IPS DF 4.7 (cell line): Measurements from ENCODE around the gene TANK.

Experiments
- DNase-seq: peaks from one replicate; pipeline ENCODE4 v3.0.0-alpha.2; 2013; ENCODE audit warnings: low spot score; ENCODE audit errors: extremely low read depth

TANK gene

GRCh38 chr2:161133366-161133765 is 26.9 kb upstream of the TANK start:
- no peak for DNase-seq

GRCh38 chr2:161134547-161135518 is 25.4 kb upstream of the TANK start:
- no peak for DNase-seq

DNA sequence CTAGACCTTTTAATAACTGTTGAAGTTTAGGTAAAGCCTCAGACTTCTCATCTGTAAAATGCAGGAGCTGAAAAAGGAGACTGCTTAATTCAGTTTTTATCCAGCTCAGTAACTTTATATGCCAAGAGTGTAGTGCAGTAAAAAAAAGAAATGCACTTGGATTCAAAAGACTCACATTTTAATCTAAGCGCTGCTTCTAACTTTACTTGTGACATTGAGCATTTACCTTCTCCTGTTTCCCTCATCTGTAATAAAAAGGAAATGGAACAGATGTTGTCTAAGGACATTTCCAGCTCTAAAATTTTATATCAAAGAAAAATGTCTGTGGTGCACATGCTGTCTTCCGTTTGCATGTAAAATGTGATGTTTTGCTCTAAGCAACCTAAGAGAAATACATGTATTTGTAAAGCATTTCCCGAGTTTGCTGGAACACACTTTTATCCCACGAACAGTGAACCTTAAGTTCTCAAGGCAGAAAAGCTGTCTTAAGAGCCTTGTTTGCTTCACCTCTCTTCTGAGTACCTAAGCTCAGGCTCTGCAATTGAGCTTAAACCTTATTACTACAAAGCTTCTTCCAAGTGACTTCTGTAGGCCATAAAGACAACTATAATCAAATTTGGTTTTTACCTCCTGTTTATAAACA is 24.2 kb upstream of the TANK start:
- DNase-seq = no peak

- no peak for DNase-seq
Measured at GRCh38 chr2:161136696-161137324, 23.4 kb upstream of the TANK start.

DNA sequence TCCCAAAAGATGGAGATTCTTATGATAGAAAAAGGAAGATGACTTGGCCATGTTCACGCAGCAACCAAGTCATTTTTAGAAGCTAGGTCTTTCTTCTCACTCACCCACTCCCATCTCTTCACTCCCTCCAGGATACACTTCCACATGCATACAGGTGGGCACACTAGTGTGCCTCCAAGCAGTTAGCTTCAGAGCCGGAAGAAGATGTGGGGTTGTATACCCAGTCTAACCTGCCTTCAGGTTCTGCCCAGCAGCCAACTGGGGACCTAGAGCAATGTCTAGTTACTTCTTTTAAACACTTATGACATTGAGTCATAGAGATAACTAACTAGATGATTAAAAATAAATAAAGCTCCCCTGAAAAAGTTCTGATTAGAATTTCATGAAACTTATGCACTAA is 21.8 kb upstream of the TANK start:
- no peak for DNase-seq

DNA sequence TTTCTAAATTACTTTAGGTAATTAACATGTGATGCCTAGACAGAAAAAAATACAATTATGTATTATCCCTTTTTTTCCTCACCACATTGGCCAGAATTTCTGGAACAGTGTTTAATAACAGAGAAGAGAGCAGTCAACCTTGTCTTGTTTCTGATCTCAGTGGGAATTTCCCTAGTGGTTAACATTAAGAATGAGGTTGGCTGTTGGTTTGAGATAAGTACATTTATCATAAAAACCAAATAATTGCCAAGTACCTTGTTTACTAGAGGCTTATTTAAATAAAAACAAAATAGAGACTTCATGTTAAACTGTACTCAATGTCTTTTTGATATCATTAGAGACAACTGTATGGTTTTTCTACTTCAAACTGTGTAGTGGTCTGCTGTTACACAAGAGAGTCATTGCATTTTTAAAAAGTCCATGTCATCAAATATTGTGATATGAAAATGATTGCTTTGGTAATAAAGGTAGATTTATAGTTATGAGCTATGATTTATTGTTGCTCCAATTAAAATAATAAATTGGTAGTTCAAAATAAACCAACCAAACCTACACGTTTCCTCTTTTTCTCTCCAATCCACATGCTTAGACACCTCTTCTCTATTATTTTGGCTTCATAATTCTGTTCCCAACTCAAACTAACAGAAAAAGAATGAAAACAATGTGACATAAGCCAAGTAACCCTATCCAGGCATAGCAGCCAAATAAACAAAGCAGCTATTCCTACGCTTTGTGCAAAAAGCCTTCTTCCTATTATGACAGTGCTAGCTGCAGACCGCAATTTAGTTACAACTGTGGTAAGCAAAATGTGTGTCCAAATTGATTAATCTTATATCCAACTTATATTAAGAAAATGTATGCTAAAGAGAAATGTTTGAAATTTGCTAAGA is 20.9 kb upstream of the TANK start:
- no peak for DNase-seq

DNA sequence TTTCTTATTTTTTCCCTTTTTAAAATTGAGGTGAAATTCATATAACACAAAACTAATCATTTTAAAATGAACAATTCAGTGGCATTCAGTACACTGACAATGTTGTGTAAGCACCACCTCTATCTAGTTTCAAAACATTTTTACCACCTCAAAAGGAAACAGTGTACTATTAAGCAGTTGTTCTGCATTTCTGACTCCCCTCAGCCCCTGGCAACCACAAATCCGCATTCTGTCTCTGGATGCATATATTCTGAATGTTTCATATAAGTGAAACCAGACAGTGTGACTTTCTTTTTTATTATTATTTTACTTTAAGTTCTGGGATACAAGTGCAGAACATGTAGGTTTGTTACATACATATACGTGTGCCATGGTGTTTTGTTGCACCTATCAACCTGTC is 19.2 kb upstream of the TANK start:
- DNase-seq = no peak

GRCh38 chr2:161146209-161146775 is 13.9 kb upstream of the TANK start:
- no peak for DNase-seq

DNA sequence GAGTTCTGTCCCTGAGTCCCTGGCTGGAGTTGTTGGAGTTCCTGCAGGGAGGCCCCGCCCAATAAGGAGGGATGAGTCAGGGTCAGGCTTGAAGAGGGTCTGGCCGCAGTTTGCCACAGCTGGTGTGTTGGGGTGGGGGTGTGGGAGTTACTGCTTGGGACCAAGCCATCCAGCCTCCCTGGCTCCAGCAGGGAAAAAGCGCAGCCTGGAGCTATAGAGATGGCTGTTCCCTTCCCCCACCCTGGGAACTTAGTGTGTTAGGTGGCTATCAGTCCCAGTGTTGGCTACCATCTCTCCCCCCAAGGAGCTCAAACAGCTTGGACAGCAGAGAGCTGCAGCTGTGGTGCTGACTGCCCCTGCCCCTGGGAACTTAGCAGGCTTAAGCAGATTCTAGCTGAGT is 13.2 kb upstream of the TANK start:
- DNase-seq = no peak

DNA sequence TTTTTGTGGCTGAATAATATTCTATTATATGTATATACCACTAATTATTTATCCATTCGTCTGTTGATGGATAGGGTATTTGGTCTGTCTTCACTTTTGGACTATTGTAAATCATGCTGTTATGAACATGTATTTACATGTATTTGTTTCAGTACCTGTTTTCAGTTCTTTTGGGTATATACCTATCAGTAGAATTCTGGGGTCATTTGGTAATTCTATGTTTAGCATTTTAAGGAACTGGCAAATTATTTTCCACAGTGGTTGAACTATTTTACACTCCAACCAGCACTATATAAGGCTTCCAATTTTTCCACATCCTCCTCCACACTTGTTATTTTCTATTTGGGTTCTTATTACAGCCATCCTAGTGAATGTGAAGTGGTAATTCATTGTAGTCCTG is 12.4 kb upstream of the TANK start:
- no peak for DNase-seq

DNA sequence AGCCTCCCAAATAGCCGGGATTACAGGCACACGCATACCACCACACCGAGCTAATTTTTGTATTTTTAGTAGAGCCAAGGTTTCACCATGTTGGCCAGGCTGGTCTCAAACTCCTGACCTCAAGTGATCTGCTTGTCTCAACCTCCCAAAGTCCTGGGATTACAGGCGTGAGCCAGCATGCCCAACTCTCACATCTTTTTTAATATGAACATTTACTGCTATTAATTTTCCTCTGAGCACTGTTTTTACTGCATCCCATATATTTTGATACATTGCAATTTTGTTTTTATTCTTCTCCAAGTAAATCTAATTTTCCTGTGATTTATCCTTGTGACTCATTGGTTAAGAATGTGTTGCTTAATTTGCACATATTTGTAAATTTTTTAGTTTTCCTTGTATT is 9.5 kb upstream of the TANK start:
- DNase-seq = no peak

DNA sequence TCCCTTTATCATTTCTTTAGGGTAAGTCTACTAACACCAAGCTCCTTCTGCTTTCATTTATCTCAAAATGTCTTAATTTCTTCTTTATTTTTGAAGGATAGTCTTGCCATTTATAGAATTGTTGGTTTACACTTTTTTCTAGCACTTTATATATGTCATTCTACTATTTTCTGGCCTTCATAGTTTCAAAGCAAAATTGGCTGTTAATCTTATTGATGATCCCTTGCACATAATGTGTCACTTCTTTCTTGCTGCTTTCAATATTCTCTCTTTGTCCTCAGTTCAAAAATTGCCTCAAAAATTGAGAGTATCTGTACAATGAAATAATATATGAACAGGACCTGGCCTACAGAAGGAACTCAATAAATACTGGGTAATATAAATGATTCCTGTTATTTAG is 7.9 kb upstream of the TANK start:
- no peak for DNase-seq

DNA sequence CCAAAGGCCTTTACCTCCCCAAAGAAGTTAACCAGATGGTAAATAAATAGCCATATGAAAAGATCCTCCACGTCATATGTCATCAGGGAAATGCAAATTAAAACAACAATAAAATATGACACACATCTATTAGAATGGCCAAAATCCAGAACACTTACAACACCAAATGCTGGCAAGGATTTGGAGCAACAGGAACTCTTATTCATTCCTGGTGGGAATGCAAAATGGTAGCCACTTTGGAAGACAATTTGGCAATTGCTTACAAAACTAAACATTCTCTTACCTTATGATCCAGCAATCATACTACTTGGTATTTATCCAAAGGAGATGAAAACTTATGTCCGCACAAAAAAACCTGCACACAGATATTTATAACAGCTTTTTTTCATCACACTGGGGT is 1.3 kb upstream of the TANK start:
- DNase-seq = no peak

GRCh38 chr2:161159456-161160225 is 587 bp upstream of the TANK start:
- no peak for DNase-seq

- no peak for DNase-seq
Measured at GRCh38 chr2:161161074-161161706, 962 bp downstream of the TANK start.

GRCh38 chr2:161163440-161163839 is 3.2 kb downstream of the TANK start:
- DNase-seq = no peak

DNA sequence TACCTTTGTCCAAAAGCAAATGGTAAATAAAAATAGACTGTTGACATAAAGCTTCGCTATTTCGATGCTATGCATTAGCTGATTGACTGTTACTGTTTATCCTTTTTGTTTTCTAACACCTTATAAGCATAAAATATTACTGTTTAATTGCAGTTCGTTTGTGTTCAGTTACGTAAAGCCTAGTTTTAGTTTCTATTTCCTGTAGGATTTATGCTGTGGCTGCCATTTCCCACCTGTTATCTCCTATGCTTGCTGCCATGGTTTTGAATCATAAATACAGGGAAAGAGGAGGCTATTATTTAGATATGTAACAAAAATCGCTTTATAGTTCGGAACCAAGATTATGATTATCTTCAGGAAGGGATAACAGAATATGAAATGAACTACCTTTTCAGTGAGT is 3.9 kb downstream of the TANK start:
- no peak for DNase-seq

- DNase-seq = no peak
Measured at GRCh38 chr2:161165266-161165665, 5.0 kb downstream of the TANK start.

- no peak for DNase-seq
Measured at GRCh38 chr2:161165811-161166210, 5.6 kb downstream of the TANK start.
